ENCODE measurements around the gene ZDHHC11.

ZDHHC11 gene

DNA sequence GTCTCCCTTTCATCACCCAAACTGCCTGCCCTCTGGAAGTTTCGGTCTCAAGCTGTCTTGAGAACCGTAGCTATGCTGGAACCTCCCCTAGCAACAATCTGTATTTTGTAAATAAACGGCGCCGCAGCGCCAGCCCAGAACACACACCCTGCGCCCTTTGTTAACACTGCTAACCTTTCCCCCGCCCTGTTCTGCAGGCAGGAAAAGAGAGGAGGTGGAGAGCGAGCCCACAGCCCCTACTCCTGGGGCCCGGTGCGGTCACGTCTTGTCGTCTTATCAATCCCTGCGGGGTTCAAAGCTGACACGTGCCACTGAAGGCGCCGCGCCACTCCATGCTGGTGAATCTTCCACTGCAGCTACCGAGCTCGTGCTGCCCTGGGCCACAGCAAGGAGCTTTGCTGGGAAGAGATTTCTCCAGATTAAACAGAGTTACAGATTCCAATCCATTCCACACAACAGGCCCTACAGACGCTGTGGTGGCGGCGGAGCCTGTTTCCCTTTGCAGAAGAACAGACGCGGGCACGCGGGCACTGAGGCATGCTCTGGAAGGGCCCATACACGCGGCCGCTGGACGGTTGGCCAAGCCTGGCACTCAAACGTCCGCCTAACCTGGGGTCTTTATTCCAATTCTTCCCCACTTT, 91.6 kb downstream of the ZDHHC11 start:
- H3K4me3 ChIP-seq (ENCODE audit: low read length): no peak overlapping the region

DNA sequence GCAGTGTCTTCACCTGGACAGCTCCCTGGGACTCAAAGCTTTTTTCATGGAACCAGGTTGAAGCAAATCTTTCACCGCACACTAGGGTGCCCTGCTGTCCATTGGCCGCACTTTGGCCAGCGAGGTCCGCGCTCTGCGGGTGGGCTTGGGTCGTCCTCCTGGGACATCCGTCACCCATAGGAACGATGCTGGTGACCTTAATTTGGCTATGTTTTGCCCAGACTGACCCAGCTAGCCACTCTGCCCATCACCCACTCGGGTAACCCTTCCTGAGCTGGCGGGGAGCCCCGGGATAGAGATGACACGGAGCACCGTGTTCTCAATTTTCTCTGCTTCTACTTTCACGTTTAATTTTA, 92.1 kb downstream of the ZDHHC11 start:
- H3K23ac ChIP-seq (ENCODE audit: low read length): no peak overlapping the region
- no peaks in the 10 kb centered on the region for H3K4me1 ChIP-seq (ENCODE audit: control insufficient read depth, low read depth, low read length)
- no peaks in the 10 kb centered on the region for H3K79me1 ChIP-seq (ENCODE audit: low read length)
- no peak overlapping the region for H2AK5ac ChIP-seq (ENCODE audit: low read length)
- no peak overlapping the region for H3K4ac ChIP-seq (ENCODE audit: low read depth, low read length)
- H3K27ac ChIP-seq (ENCODE audit: low read depth, low read length): no peak overlapping the region
- no peaks in the 10 kb centered on the region for H3K36me3 ChIP-seq (ENCODE audit: control insufficient read depth, insufficient read depth, low read length)
- no peaks in the 10 kb centered on the region for H3K79me2 ChIP-seq (ENCODE audit: control insufficient read depth, insufficient read depth, low read length)
- no peak overlapping the region for H2BK120ac ChIP-seq (ENCODE audit: low read depth, low read length)
- H3K9ac ChIP-seq (ENCODE audit: low read length): no peak overlapping the region
- no peak overlapping the region for H4K5ac ChIP-seq (ENCODE audit: low read length)
- DNase-seq: no peak
- H3K27me3 ChIP-seq (ENCODE audit: insufficient read depth, low read length, poor library complexity): no peaks in the 10 kb centered on the region
- no peak overlapping the region for H2BK15ac ChIP-seq (replicated peaks; ENCODE audit: low read depth)
- no peak overlapping the region for H2BK5ac ChIP-seq (ENCODE audit: low read length)
- H4K8ac ChIP-seq (ENCODE audit: low read depth, low read length): no peak overlapping the region
- WGBS (ENCODE audit: extremely low coverage, insufficient coverage, low lambda C conversion rate): no CpG with 5 or more reads among the region's 15 CpGs
- H3K4me3 ChIP-seq (ENCODE audit: low read length): no peak overlapping the region
- no peak overlapping the region for H3K18ac ChIP-seq (ENCODE audit: low read length)
- H3K56ac ChIP-seq (ENCODE audit: low read length): no peak overlapping the region
- no peak overlapping the region for H3K4me2 ChIP-seq (ENCODE audit: low read length)

More for the DNA sequence above, 91.6 kb downstream of the ZDHHC11 start:
- Histone ChIP-seq H3K23ac (ENCODE audit: low read length) (no peak overlapping the region), H2BK15ac (replicated peaks; ENCODE audit: low read depth) (no peak overlapping the region), H4K8ac (ENCODE audit: low read depth, low read length) (no peak overlapping the region), H3K79me2 (ENCODE audit: control insufficient read depth, insufficient read depth, low read length) (no peaks in the 10 kb centered on the region), H3K27ac (ENCODE audit: low read depth, low read length) (no peak overlapping the region), H3K4me1 (ENCODE audit: control insufficient read depth, low read depth, low read length) (no peaks in the 10 kb centered on the region), H2AK5ac (ENCODE audit: low read length) (no peak overlapping the region), H3K18ac (ENCODE audit: low read length) (no peak overlapping the region), H2BK5ac (ENCODE audit: low read length) (no peak overlapping the region), H3K56ac (ENCODE audit: low read length) (no peak overlapping the region), H2BK120ac (ENCODE audit: low read depth, low read length) (no peak overlapping the region), H3K79me1 (ENCODE audit: low read length) (no peaks in the 10 kb centered on the region), H3K4ac (ENCODE audit: low read depth, low read length) (no peak overlapping the region), H3K9ac (ENCODE audit: low read length) (no peak overlapping the region), H3K36me3 (ENCODE audit: control insufficient read depth, insufficient read depth, low read length) (no peaks in the 10 kb centered on the region), H4K5ac (ENCODE audit: low read length) (no peak overlapping the region), H3K27me3 (ENCODE audit: insufficient read depth, low read length, poor library complexity) (no peaks in the 10 kb centered on the region), H3K4me2 (ENCODE audit: low read length) (no peak overlapping the region)
- peak; percentile 83 for DNase-seq
- WGBS (ENCODE audit: extremely low coverage, insufficient coverage, low lambda C conversion rate): no CpG with 5 or more reads among the region's 33 CpGs

DNA sequence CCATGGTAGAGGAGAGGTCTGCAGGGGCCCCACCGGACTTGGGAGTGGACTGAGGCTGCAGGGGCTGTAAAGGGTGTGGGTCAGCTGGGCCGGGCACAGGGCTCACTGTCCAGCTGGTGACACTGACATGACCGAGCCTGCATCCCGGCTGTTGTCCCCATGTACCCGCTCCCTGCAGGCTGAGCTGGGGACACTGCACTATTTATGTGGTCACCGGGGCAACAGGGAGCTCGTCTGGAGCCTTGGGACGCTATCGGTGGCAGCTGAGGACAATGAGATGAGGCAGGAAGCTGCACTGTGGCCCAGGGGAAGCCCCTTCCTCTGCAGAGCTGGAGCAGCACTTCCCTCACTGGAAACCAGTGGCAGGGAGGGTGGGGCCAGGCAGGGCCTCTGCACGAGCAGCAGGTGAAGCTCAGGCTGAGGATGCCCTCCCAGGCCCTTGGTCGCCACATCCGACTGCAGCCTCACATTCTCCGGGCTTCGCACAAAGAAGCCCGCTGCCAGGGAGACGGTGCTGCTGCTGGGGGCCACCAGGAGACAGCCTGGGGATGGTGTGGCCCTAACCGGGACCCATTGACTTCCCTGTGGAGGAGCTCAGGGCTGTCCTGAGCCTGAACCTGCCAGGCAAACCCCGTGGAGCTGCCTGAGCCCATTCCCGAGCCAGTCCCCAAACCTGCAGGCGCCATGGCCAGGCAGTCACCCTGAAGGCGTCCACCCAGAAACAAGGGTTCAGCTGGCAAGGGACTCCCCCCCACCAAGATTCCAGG, 92.7 kb downstream of the ZDHHC11 start:
- no peak overlapping the region for H2BK5ac ChIP-seq (ENCODE audit: low read length)
- H3K79me2 ChIP-seq (ENCODE audit: control insufficient read depth, insufficient read depth, low read length): no peaks in the 10 kb centered on the region
- WGBS (ENCODE audit: extremely low coverage, insufficient coverage, low lambda C conversion rate): no CpG with 5 or more reads among the region's 21 CpGs
- no peak overlapping the region for H2AK5ac ChIP-seq (ENCODE audit: low read length)
- H3K79me1 ChIP-seq (ENCODE audit: low read length): no peaks in the 10 kb centered on the region
- no peaks in the 10 kb centered on the region for H3K4me1 ChIP-seq (ENCODE audit: control insufficient read depth, low read depth, low read length)
- H3K4me3 ChIP-seq (ENCODE audit: low read length): no peak overlapping the region
- H4K5ac ChIP-seq (ENCODE audit: low read length): no peak overlapping the region
- no peak overlapping the region for H2BK15ac ChIP-seq (replicated peaks; ENCODE audit: low read depth)
- no peak overlapping the region for H2BK120ac ChIP-seq (ENCODE audit: low read depth, low read length)
- no peak overlapping the region for H3K23ac ChIP-seq (ENCODE audit: low read length)
- no peak overlapping the region for H3K4ac ChIP-seq (ENCODE audit: low read depth, low read length)
- no peak overlapping the region for H3K4me2 ChIP-seq (ENCODE audit: low read length)
- H3K56ac ChIP-seq (ENCODE audit: low read length): no peak overlapping the region
- H3K18ac ChIP-seq (ENCODE audit: low read length): no peak overlapping the region
- H3K36me3 ChIP-seq (ENCODE audit: control insufficient read depth, insufficient read depth, low read length): no peaks in the 10 kb centered on the region
- H4K8ac ChIP-seq (ENCODE audit: low read depth, low read length): no peak overlapping the region
- DNase-seq: peak; percentile 92
- no peaks in the 10 kb centered on the region for H3K27me3 ChIP-seq (ENCODE audit: insufficient read depth, low read length, poor library complexity)
- no peak overlapping the region for H3K27ac ChIP-seq (ENCODE audit: low read depth, low read length)
- H3K9ac ChIP-seq (ENCODE audit: low read length): no peak overlapping the region

DNA sequence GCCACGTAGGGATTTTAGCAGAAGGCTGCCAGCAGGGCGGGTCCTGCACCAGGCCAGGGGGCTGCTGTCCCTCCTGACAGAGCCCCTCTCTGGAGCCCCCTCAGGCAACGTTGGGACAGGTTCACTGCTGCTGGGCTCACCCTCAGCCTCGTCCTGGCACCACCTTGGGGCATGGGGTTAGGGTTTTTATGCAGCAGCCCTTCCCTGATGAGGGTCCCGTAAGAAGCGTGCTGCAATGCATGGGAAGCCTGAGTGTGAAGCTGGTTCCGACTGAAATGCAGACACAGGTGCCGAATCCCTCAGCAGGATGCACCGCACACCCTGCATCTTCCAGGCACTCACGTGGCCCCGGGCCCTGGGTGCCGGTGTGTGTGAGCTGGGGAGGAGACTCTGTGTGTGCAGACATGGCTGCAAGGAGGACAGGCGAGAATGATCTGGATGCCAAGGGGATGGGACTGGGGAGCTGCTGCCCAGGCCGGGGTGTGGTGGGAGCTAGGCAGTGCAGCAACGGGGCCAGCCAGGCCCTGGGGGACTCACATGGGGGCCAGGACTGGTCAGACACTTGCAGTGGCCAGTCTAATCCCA, 93.3 kb downstream of the ZDHHC11 start:
- Histone ChIP-seq H3K56ac (ENCODE audit: low read length) (no peak overlapping the region), H4K8ac (ENCODE audit: low read depth, low read length) (no peak overlapping the region), H3K23ac (ENCODE audit: low read length) (no peak overlapping the region), H4K5ac (ENCODE audit: low read length) (no peak overlapping the region), H3K4ac (ENCODE audit: low read depth, low read length) (no peak overlapping the region), H3K27ac (ENCODE audit: low read depth, low read length) (no peak overlapping the region), H3K4me1 (ENCODE audit: control insufficient read depth, low read depth, low read length) (no peaks in the 10 kb centered on the region), H3K79me2 (ENCODE audit: control insufficient read depth, insufficient read depth, low read length) (no peaks in the 10 kb centered on the region), H3K36me3 (ENCODE audit: control insufficient read depth, insufficient read depth, low read length) (no peaks in the 10 kb centered on the region), H2AK5ac (ENCODE audit: low read length) (no peak overlapping the region), H3K9ac (ENCODE audit: low read length) (no peak overlapping the region), H3K27me3 (ENCODE audit: insufficient read depth, low read length, poor library complexity) (no peaks in the 10 kb centered on the region), H2BK120ac (ENCODE audit: low read depth, low read length) (no peak overlapping the region), H2BK15ac (replicated peaks; ENCODE audit: low read depth) (no peak overlapping the region), H3K4me3 (ENCODE audit: low read length) (no peak overlapping the region), H2BK5ac (ENCODE audit: low read length) (no peak overlapping the region), H3K79me1 (ENCODE audit: low read length) (no peaks in the 10 kb centered on the region), H3K18ac (ENCODE audit: low read length) (no peak overlapping the region), H3K4me2 (ENCODE audit: low read length) (no peak overlapping the region)
- WGBS (ENCODE audit: extremely low coverage, insufficient coverage, low lambda C conversion rate): no CpG with 5 or more reads among the region's 15 CpGs
- DNase-seq: no peak

- Histone ChIP-seq H3K27ac (ENCODE audit: low read depth, low read length) (no peak overlapping the region), H3K79me1 (ENCODE audit: low read length) (no peaks in the 10 kb centered on the region), H3K27me3 (ENCODE audit: insufficient read depth, low read length, poor library complexity) (no peaks in the 10 kb centered on the region), H3K9ac (ENCODE audit: low read length) (no peak overlapping the region), H3K4ac (ENCODE audit: low read depth, low read length) (no peak overlapping the region), H3K18ac (ENCODE audit: low read length) (no peak overlapping the region), H2BK120ac (ENCODE audit: low read depth, low read length) (no peak overlapping the region), H3K56ac (ENCODE audit: low read length) (no peak overlapping the region), H2AK5ac (ENCODE audit: low read length) (no peak overlapping the region), H3K4me2 (ENCODE audit: low read length) (no peak overlapping the region), H3K23ac (ENCODE audit: low read length) (no peak overlapping the region), H2BK15ac (replicated peaks; ENCODE audit: low read depth) (no peak overlapping the region), H4K5ac (ENCODE audit: low read length) (no peak overlapping the region), H3K36me3 (ENCODE audit: control insufficient read depth, insufficient read depth, low read length) (no peaks in the 10 kb centered on the region), H3K79me2 (ENCODE audit: control insufficient read depth, insufficient read depth, low read length) (no peaks in the 10 kb centered on the region), H2BK5ac (ENCODE audit: low read length) (no peak overlapping the region), H3K4me1 (ENCODE audit: control insufficient read depth, low read depth, low read length) (no peaks in the 10 kb centered on the region), H3K4me3 (ENCODE audit: low read length) (no peak overlapping the region), H4K8ac (ENCODE audit: low read depth, low read length) (no peak overlapping the region)
- WGBS (ENCODE audit: extremely low coverage, insufficient coverage, low lambda C conversion rate): no CpG with 5 or more reads among the region's 11 CpGs
- peak; percentile 38 for DNase-seq
These were observed 93.9 kb downstream of the ZDHHC11 start for GRCh38 chr5:756865-757345.

Data from mesendoderm (in vitro differentiated cells).